Keratinocyte (primary cell): Measurements from ENCODE around the gene NYNRIN. TPM values are rescaled to one million over a fixed set of nuclear protein-coding genes. Genes with fewer than 3 reads are reported as not detected.

Experiments
- DNase-seq: peaks from one replicate; pipeline ENCODE4 v3.0.0-alpha.2; 2011; ENCODE audit warnings: low read depth, missing footprints, low spot score
- FAIRE-seq: peaks from 2 replicates; lab custom pipeline; 2011; peaks lifted over from hg19 to GRCh38; lab: Jason Lieb, UNC
- H2AFZ ChIP-seq: 2 replicates; pipeline ENCODE4 v1.6.0; 2012; ENCODE audit warnings: low read length, control low read depth, inconsistent platforms; ENCODE audit not compliant: control insufficient read depth
- H3K27ac ChIP-seq: 2 replicates; pipeline ENCODE4 v1.5.1; 2011; ENCODE audit warnings: low read length; ENCODE audit not compliant: control insufficient read depth, insufficient read depth
- H3K27me3 ChIP-seq: 3 replicates; pipeline ENCODE4 v1.6.0; 2011; ENCODE audit warnings: low read length; ENCODE audit not compliant: control insufficient read depth, insufficient read depth; ENCODE audit errors: extremely low read depth
- H3K36me3 ChIP-seq, 2 experiments: 2 replicates in 1 of 2; 3 replicates in 1 of 2; pipeline ENCODE4 v1.5.1; 2011; ENCODE audit warnings: low read length in 2 of 2, mild to moderate bottlenecking in 1 of 2; ENCODE audit not compliant: control insufficient read depth in 2 of 2, insufficient read depth in 2 of 2; ENCODE audit errors: extremely low read depth in 1 of 2
- H3K4me1 ChIP-seq: 3 replicates; pipeline ENCODE4 v1.5.1; 2011; ENCODE audit warnings: low read length; ENCODE audit not compliant: control insufficient read depth, insufficient read depth; ENCODE audit errors: extremely low read depth
- H3K4me2 ChIP-seq: 3 replicates; pipeline ENCODE4 v1.6.0; 2011; ENCODE audit warnings: low read depth, low read length; ENCODE audit not compliant: control insufficient read depth, insufficient read depth; ENCODE audit errors: extremely low read depth
- H3K4me3 ChIP-seq, 3 experiments: fragments of 200-600 bp in 1 of 3; sonication (generic) in 1 of 3; 2 replicates in 2 of 3; 3 replicates in 1 of 3; pipeline ENCODE4 v1.5.1; 2011 to 2016; ENCODE audit warnings: low read length in 3 of 3, mild to moderate bottlenecking in 3 of 3, control low read depth in 2 of 3, inconsistent platforms in 1 of 3, low read depth in 1 of 3, mixed read lengths in 1 of 3, mixed run types in 1 of 3, moderate library complexity in 1 of 3; ENCODE audit not compliant: control insufficient read depth in 2 of 3, insufficient read depth in 2 of 3; ENCODE audit errors: extremely low read depth in 1 of 3
- H3K79me2 ChIP-seq: 2 replicates; pipeline ENCODE4 v1.6.0; 2012; ENCODE audit warnings: low read length; ENCODE audit not compliant: control insufficient read depth, insufficient read depth
- H3K9ac ChIP-seq: 3 replicates; pipeline ENCODE4 v1.6.0; 2011; ENCODE audit warnings: low read length; ENCODE audit not compliant: control insufficient read depth, insufficient read depth; ENCODE audit errors: extremely low read depth
- H3K9me1 ChIP-seq: 3 replicates; pipeline ENCODE4 v1.6.0; 2011; ENCODE audit warnings: low read length; ENCODE audit not compliant: control insufficient read depth, insufficient read depth; ENCODE audit errors: extremely low read depth
- H3K9me3 ChIP-seq: 2 replicates; pipeline ENCODE4 v1.5.1; 2012; ENCODE audit warnings: low read depth, low read length; ENCODE audit not compliant: control insufficient read depth
- H4K20me1 ChIP-seq: 3 replicates; pipeline ENCODE4 v1.6.0; 2011; ENCODE audit warnings: low read length; ENCODE audit not compliant: control insufficient read depth, insufficient read depth; ENCODE audit errors: extremely low read depth
- EZH2 ChIP-seq: IDR thresholded peaks from one replicate; pipeline ENCODE4 v1.6.1; 2012; ENCODE audit warnings: inconsistent platforms, mild to moderate bottlenecking, low read length, moderate library complexity
- dilution Hi-C: fragments of 300-500 bp; cut with MboI; formaldehyde crosslinking; loops from one replicate; pipeline ENCODE4 v1.7.0; 2020; ENCODE audit warnings: low sequenced_read_pairs; ENCODE audit not compliant: extremely low pct_ligation_motif_present
- polyA plus RNA-seq, 5 experiments: library from polyadenylated mRNA; depleted of rRNA in 3 of 5; stranded (reverse) in 3 of 5; stranded (forward) in 1 of 5; unstranded in 1 of 5; fragments of >200 nt; gene quantifications; 1 replicate in 1 of 5; 2 replicates in 3 of 5; 3 replicates in 1 of 5; pipeline versions ENCODE4 v1.2.1 to v1.2.3, GENCODE V29; 2011 to 2012; ENCODE audit warnings: missing spikeins in 2 of 5, low read depth in 1 of 5, low replicate concordance in 1 of 5
- TF ChIP-seq, protein P1 (sequence below), 3 experiments: IDR thresholded peaks in 1 of 3; conservative IDR thresholded peaks in 1 of 3; optimal IDR thresholded peaks in 1 of 3; 2 replicates in 2 of 3; 3 replicates in 1 of 3; pipeline versions ENCODE3 to v1.5.1; 2011; ENCODE audit warnings: low read length in 3 of 3, mild to moderate bottlenecking in 3 of 3, moderate library complexity in 2 of 3, control low read depth in 1 of 3, inconsistent platforms in 1 of 3; ENCODE audit not compliant: insufficient read depth in 2 of 3; ENCODE audit errors: extremely low read depth in 1 of 3

The NYNRIN gene
- polyA plus RNA-seq, 1 donor (not counting 4 experiments of a cell fraction or from before 2014, with no cell fraction given) = 4.9 TPM

- peaks cover 22 to 33% of the 10 kb centered on the region in 2 experiments for H3K36me3 ChIP-seq
- dilution Hi-C loops = no loop called here
These were observed 32.9 kb downstream of the NYNRIN start for GRCh38 chr14:24431569-24432258.

DNA sequence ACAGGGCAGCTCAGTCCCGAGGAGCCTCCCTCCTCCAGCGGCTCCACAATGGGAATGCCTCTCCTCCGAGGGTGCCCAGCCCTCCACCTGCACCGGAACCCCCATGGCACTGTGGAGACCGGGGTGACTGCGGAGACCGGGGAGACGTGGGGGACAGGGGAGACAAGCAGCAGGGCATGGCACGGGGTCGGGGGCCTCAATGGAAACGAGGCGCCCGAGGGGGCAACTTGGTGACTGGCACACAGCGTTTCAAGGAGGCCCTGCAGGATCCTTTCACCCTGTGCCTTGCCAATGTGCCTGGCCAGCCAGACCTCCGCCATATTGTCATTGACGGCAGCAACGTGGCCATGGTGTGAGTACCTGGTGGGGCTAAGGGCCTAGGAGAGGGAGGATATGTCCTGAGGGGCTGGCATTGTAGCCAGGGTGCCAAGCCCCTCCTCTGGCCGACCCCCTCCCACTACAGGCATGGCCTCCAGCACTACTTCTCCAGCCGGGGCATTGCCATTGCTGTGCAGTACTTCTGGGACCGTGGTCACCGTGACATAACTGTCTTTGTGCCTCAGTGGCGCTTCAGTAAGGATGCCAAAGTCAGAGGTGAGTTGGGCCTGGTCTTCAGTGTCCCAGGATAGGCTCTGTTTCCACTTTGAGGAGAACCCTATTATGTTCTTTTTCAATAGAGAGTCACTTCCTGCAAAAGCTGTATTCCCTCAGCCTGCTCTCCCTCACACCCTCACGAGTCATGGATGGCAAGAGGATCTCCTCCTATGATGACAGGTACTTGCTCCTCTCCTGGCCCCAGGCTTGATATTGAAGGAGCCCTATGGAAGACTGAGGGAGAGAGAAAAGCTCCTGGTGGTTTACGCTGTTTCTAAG is 33.7 kb downstream of the NYNRIN start:
- no peak for TF ChIP-seq EZH2
- TF ChIP-seq, protein P1, sequence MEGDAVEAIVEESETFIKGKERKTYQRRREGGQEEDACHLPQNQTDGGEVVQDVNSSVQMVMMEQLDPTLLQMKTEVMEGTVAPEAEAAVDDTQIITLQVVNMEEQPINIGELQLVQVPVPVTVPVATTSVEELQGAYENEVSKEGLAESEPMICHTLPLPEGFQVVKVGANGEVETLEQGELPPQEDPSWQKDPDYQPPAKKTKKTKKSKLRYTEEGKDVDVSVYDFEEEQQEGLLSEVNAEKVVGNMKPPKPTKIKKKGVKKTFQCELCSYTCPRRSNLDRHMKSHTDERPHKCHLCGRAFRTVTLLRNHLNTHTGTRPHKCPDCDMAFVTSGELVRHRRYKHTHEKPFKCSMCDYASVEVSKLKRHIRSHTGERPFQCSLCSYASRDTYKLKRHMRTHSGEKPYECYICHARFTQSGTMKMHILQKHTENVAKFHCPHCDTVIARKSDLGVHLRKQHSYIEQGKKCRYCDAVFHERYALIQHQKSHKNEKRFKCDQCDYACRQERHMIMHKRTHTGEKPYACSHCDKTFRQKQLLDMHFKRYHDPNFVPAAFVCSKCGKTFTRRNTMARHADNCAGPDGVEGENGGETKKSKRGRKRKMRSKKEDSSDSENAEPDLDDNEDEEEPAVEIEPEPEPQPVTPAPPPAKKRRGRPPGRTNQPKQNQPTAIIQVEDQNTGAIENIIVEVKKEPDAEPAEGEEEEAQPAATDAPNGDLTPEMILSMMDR (optimal IDR thresholded peaks at IDR 0.05 in 1 of 3, IDR thresholded peaks at IDR 0.05 in 1 of 3, conservative IDR thresholded peaks at IDR 0.05 in 1 of 3; ENCODE audit: extremely low read depth in 1 of 3, insufficient read depth in 2 of 3, low read length in 3 of 3) = no peak
- Histone ChIP-seq H3K36me3 (peaks cover 29 to 41% of the 10 kb centered on the region in 2 experiments), H3K9me3 (no peaks in the 10 kb centered on the region), H4K20me1 (no peaks in the 10 kb centered on the region), H3K4me1 (peaks cover 28% of the 10 kb centered on the region), H3K27me3 (no peaks in the 10 kb centered on the region), H3K9ac (peak overlapping the region; percentile 95), H3K79me2 (peaks cover 25% of the 10 kb centered on the region), H3K27ac (no peak overlapping the region), H3K9me1 (no peaks in the 10 kb centered on the region), H2AFZ (no peak overlapping the region), H3K4me3 (peak overlapping the region; percentile 33 to 96 (median 62)), H3K4me2 (peak overlapping the region; percentile 94)
- dilution Hi-C loops = no loop called here
- DNase-seq (no peak), FAIRE-seq (no peak)

More at GRCh38 chr14:24431569-24432258, 32.9 kb downstream of the NYNRIN start:
- peak; percentile 13 for FAIRE-seq
- Histone ChIP-seq H3K4me2 (peak overlapping the region; percentile 94), H3K27me3 (no peaks in the 10 kb centered on the region), H3K4me3 (peak overlapping the region; percentile 62 to 96 (median 78)), H3K9me1 (no peaks in the 10 kb centered on the region), H4K20me1 (no peaks in the 10 kb centered on the region), H3K79me2 (peaks cover 25% of the 10 kb centered on the region), H3K9me3 (no peaks in the 10 kb centered on the region), H2AFZ (no peak overlapping the region), H3K9ac (peak overlapping the region; percentile 95), H3K27ac (peak overlapping the region; percentile 94), H3K4me1 (peaks cover 34% of the 10 kb centered on the region)
- TF ChIP-seq, protein P1 (optimal IDR thresholded peaks at IDR 0.05 in 1 of 3, IDR thresholded peaks at IDR 0.05 in 1 of 3, conservative IDR thresholded peaks at IDR 0.05 in 1 of 3; ENCODE audit: extremely low read depth in 1 of 3, insufficient read depth in 2 of 3, low read length in 3 of 3) = peak; percentile 98
- TF ChIP-seq EZH2 = no peak
- DNase-seq = peak; percentile 86
